AML-193 (cell line): ENCODE measurements around the gene SPDYE2.
"Not testable (repeated sequence)": the region's sequence is repeated elsewhere in the genome, so short reads cannot be mapped to it uniquely, and the experiment has no call there.

Source experiments
- DNase-seq, 2 experiments: peaks; one replicate each; lab custom pipeline; 2025; lab: John Stamatoyannopoulos, UW

The SPDYE2 gene, protein sequence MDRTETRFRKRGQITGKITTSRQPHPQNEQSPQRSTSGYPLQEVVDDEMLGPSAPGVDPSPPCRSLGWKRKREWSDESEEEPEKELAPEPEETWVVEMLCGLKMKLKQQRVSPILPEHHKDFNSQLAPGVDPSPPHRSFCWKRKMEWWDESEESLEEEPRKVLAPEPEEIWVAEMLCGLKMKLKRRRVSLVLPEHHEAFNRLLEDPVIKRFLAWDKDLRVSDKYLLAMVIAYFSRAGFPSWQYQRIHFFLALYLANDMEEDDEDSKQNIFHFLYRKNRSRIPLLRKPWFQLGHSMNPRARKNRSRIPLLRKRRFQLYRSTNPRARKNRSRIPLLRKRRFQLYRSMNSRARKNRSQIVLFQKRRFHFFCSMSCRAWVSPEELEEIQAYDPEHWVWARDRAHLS

DNA sequence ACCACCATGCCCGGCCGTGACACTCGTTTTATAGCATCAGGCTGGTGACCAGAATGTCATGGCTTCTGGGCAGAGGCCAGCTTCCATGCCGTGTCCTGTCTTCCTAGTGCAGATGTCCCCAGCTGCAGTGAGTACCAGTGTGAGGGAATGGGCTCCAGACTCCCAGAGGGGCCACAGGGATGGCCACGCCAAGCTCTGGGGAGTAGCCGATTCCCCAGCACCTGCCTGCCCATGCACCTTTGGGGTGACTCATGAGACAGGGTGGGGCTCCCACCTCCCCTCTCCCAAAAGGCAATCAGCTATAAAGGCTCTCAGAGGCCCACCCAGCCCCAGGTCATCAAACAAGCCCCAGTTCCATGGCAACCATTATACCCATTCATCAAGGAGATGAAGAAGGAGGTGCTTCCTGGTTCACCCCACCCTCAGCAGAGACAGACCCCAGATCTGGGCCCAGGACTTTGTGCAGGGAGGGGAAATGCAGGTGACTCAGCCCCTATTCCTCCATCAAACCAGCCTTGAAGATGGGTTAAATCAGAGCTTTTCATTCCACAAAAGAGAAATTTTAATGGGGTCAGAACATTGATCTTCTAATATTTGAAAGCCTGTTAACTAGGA, at the start of gene SPDYE2:
TSS of gene SPDYE2 (plus strand) at position 419 of the 615 bp plus-strand sequence. CDS start 2,030 bp downstream, outside the sequence.
- not testable (repeated sequence) for DNase-seq

DNA sequence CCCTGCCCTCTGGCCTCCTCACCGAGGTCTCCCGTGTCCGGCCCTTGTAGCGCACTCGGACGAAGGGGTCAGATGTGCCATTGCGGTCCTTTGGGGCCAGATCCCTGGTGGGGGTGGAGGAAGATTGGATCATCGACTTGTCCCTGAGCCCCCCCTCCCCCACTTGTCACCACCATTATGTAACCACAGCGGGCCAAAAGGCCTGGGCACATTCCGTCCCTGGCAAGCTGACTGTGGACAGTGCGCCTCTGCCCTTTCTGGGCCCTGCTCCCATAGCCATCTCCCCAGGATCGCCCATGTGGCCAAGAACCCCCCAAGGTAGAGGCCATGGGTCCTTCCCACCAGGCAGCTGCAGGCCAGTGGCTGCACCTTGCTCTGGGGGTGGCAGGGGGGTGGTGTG, 47.9 kb upstream of the SPDYE2 start:
- DNase-seq = not testable (repeated sequence)

DNA sequence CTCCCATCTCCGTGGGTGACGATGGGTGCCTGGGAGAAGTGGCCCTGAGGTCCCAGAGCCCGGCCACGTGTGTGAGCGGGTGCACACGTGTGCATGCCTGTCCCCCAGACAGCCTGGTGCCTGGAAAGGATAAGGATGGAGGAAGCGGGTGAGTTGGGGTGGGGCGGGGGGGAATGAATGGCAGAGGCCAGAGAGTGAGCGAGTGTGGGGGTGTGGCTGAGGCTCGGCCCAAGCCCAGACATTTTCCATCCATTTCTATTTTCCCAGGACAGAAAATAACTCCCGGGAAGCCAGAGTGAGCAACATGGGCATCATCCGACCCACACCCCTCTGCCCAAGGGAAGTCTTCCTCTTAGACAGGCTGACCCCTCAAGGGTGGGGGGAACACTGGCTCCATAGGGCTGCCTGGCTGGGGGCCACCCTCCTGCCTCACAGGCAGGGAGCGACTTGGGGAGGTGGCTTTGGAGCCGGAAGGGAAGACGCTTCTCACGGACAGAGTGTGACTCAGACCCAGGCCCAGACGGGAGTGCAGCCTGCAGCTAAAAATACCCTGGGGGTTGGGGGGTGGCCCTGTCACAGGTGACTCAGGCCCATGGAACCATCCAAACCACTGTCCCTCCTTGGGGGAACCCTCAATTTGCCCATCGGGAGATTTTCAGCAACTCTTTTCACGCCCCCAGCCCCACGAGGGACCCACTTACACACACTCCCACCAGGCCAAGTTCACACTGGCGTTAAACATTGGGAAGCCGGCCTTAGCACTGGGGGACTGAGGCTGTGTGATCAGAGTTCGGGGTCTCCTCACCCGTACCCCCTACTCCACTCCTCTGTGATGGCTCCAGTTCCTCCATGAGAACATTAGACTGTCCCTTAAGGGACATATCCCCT, 45.5 kb upstream of the SPDYE2 start:
- DNase-seq = not testable (repeated sequence)

DNA sequence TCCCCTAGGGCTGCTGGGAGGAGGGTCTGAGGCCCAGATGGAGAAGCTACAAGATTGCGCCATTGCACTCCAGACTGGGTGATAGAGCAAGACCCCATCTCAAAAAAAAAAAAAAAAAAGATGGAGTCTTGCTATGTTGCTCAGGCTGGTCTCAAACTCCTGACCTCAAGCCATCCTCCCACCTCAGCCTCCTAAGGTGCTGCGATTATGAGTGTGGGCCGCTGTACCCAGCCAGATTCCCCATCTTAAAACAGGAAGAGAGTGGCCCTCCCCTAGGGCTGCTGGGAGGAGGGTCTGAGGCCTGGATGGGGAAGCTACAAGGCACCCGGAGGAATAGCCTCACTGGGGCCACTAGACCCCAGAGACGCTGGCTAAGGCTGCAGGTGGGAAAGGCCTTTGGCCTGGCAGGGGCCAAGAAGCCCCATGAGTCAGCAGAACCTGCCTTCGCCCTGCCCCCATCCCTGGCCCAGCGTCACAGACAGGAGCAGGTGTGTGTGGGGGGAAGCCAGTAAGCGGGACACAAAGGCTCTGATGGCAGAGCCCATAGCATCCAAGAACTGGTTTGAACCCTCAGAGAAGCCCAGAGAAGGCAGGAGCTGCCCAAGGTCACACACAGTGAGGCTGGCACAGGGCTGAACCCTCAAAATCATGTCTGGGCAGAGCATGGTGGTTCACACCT, 43.5 kb upstream of the SPDYE2 start:
- DNase-seq = not testable (repeated sequence)

DNA sequence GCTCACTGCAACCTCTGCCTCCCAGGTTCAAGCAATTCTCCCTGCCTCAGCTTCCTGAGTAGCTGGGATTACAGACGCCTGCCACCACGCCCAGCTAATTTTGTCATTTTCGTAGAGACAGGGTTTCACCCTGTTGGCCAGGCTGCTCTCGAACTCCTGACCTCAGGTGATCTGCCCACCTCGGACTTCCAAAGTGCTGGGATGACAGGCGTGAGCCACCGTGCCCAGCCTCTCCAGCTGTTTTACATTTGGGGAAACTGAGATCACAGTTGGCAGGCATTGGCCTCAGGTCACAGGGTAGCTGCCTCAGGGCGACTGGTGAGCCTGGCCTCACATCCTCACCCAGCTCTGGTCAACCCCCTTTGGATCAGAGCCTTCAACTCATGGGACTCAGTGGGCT, 40.5 kb upstream of the SPDYE2 start:
- not testable (repeated sequence) for DNase-seq

DNA sequence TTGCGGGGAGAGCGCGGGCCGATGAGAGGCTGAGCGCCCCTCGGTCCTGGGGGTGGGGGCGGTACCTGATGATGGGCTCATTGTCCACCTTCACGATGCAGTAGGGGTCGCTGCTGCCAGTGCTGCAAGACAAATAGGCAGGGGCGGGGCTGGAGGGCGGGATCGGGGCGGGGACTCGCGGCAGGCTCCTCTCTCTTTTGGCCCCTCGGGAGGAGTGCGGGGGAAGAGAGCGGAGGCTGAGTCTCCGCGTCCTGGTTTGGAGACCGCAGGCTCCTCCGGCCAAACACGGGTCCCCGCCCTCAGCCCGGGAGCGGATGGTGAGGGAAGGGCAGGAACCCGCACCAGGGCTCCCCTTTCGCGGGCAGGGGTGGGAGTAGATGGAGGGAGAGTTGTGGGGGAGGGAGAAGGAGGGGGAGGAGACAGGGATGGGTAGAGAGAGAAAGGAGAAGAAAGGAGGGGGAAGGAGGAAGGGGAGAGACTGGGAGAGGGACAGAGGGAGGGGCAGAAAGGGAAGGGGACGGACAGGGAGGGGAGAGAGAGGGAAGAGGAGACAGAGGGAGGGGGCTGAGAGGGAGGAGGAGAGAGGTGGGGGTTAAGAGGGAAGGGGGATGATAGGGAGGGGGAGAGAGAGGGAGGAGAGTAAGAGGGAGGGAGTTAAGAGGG, 39.0 kb upstream of the SPDYE2 start:
- DNase-seq = not testable (repeated sequence)

DNA sequence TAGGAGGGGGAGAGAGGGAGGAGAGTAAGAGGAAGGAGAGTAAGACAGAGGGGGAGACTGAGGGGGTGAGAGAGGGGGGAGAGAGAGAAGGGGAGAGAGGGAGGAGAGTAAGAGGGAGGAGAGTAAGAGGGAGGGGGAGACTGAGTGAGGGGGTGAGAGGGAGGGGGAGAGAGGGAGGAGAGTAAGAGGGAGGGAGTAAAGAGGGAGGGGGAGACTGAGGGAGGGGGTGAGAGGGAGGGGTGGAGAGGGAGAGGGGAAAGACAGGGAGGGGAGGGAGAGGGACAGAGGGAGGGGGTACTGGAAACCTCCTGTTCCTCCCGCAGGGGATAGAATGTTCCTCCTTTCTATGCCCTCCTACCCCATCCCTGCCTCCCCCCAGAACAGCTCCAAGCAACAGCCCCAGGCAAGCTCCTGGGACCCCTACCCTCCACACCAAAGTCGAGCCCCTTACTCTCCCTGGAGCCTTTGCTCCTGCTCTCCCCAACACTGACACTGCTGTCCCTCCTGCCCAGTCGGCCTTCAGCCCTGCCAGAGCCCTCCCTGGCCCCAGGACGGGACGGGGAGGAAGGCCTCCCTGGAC, 38.3 kb upstream of the SPDYE2 start:
- DNase-seq = not testable (repeated sequence)

DNA sequence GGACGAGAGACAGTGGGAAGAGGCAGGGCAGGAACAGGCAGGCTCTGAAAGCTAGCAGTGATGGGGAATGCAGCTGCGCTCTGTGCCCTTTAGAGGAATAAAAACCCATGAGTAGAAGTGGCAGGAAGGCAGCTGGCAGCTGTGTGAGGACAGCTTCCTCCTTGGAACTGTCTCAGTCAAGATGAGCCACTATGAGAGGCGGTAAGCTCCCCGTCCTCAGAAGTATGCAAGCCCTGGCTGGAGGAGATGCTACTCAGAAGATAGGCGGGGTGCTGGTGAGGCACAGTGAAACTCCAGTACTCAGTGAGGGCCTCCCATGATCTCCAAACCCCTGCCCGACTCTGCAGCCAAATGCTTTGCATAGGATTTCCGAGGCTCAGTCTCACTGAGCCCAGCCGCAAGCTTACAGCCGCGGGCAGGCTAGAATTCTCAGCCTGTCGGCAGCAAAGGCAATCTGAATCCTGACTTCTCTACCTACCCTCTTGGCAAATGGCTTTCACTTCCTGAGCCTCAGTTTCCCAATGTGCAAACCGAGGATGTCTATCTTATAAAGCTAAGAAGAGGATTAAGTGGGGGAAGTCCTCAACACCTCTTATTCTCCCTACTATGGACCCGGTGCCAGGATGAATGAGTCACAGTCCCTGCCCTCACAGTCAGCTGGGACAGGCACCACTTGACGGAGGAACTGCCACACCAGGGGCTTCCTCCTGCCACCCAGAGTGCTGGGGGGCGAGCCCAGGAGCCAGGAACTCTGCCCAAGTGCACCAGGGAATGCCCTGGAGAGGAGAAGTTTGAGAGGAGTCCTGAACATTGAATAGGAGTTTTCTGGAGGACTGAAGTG, 35.9 kb upstream of the SPDYE2 start:
- DNase-seq = not testable (repeated sequence)

DNA sequence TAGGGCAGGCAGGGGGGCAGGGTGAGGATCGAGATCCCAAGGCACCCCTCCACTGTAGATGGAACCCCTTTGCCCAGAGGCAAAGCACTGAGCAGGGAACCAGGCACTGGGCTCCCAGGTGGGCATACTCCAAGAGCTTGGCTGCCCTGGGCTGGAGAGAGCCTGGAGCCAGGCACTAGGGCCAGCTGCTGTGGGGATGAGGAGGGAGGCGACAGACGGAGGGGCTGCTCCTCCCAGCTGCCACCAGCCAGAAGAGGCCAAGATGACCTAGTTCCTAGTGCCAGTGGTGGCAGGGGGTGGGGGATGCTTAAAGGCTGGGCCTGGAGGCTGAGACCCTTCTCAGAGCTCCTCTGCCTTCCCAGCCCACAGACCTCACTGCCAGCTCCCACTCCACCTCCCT, 35.1 kb upstream of the SPDYE2 start:
- DNase-seq = not testable (repeated sequence)

DNA sequence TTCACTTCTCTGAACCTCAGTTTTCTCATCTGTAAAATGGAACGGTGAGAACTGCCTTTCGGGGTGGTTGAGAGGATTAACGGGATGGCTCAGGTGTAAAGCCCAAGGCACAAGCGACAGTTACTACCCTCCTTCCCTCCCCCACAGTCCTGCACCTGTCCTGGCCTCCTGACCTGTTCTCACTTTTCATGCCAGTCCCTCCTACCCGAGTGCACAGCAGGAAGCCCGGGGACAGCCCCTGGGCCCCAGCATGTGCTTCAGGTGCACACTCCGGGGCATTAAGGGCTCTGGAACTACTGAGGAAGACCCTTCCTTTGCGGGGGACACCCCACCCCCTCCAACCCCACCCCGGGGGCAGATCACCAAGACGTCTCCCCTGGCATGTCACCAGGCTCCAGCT, 34.1 kb upstream of the SPDYE2 start:
- DNase-seq = not testable (repeated sequence)

DNA sequence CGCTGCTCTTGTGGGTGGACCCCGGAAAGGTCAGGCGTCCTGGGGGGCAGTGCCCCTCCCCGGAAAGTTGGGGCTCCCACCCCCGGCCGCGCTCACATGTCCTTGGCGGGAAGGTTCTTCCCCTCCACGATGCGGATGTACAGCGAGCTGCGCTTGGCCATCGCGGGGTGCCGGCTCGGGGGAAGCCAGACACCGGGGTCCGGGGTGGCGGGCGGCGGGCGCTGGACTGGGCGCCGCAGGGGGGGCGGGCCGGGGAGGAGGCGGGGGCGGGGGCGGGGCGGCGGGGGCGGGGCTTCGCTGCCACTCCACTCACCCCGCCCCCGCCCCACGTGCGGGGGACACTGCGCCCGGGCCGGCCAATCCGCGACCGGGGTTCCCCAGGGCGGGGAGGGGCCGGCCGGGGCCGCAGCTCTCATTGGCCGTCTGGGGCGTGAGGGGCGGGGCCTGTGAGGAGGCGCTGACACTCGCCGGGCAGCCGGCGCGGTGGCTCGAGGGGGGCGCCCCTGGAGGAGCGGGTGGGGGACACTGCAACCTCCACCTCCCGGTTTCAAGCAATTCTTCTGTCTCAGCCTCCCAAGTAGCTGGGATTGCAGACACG, 33.4 kb upstream of the SPDYE2 start, which contains the start of gene RASA4B:
TSS of gene RASA4B (minus strand) at position 228 of the 598 bp plus-strand sequence. CDS start at position 161, 67 bp downstream.
- not testable (repeated sequence) for DNase-seq

DNA sequence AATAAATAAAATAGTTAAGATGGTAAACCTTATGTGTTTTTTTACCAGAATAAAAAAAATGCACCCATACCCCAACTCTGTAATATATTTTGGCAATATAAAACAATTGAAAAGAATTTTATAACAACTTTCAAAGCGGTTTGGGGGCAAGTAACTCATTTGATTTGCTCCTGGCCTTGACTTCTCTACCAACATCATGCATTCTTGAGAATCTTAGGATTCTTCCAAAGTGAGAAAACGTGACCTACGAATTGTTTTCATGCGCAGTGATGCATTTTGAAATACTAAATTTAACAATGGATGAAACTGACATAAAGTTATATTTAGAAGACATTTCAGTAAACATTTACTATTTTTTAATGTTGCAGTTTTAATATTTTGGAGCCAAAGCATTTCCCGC, 30.2 kb upstream of the SPDYE2 start:
- DNase-seq = not testable (repeated sequence)

DNA sequence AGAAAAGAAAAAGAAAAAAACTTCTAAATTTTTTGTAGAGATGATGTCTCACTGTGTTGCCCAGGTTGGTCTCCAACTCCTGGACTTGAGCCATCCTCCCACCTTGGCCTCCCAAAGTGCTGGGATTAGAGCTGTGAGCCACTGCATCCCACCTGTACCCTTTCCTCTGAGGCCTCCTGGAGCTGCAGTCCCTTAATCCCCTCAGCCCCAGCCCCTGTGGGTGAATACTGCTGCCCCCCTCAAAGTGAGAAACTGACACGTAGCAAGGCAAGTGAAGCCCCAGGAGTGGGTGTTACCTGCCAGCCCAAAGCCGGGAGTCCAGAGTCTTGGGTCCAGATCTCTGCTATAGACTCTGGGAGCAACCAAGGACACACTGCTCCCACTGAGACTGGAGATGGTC, 26.2 kb upstream of the SPDYE2 start:
- not testable (repeated sequence) for DNase-seq

DNA sequence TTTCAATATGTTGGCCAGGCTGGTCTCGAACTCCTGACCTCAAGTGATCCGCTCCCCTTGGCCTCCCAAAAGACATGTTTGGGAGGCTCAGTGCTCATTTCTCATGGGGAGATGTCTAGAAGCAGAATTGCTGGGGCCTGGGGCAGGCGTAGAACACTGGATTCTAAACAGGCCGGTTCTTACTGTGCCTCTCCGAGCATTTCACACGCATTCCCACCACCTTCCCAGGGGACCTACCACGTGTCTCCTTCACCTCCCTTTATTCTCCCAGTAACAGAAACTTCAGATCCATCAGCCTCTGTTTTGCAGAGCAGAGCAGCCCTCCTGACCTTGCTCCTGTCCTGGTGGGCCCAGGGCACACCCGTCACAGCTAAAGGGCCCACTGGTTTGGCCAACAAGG, 23.8 kb upstream of the SPDYE2 start:
- not testable (repeated sequence) for DNase-seq

DNA sequence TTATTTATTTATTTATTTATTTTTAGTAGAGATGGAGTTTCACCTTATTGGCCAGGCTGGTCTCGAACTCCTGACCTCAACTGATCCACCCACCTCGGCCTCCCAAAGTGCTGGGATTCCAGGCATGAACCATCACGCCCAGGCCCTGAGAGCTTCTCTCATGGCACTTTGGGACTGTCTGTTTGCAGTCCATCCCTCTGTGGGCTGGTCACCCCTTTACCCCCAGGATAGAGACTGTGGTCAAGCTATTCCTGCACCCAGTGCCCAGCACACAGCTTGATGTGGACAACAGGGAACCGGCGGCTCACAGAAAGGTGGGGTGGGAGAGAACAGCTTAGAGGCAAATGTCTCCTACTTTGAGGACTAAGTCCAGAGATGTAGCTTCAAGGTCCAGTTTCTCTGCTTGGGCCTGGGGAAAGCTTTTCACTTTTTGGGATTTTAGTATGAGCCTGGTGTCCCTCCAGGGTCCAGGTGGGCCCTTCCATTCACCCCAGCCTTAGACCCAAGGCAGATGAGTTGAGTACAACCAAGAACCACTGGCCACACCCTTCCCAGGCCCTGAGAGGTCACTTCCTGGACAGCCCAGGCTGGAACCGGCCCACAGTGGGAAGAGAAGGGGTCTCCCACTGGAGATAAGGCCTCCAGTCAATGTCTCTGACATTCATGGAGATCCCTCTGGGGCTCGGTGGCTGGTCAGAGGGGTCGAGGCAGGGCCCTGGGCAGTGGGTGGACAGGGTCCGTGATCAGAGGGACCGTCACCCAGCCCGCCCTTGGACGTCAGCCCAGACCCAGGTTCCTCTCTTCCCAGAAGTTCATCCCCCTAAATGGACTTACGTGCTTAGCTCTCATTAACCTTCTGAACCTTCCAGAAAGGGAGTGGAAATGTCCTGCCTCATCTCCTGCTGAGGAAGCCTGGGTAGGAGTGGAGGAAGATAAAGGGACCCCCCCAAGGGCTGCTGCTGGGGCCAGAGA, 22.9 kb upstream of the SPDYE2 start:
- not testable (repeated sequence) for DNase-seq

DNA sequence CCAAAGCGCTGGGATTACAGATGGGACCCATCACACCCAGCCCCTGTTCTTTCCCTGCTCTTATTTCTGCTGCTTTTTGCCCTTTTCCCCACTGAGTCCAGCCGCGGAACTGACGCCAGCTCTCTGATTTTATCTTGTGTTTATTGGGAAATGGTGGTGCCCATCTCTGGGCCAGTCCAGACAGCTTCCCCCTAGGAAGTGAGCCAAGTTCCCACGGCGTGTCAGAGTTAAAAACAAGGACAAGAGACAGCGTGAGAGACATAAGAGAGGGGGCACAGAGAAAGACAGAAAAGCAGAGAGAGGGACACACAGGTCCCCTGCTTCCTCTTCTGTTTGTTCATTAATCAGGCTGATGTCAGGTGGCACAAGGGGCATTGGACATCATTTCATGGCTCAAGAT, 19.4 kb upstream of the SPDYE2 start:
- DNase-seq = not testable (repeated sequence)

DNA sequence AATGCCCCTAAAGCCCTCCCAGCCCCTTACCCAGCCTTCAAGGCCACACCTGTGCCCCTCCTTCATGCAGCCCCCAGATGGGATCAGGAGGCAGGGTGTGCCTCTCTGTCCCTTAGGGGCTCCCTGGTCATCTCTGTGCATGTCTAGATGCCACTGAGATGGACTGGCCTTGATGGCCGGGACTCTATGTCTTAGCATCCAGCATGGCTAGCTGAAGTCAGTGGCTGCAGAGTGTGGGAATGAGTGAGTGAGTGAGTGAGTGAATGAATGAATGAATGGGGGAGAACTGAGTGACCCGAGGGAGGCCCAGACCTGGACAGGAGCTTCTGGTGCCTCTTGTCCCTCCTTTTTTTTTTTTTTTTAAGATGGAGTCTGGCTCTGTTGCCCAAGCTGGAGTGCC, 18.9 kb upstream of the SPDYE2 start:
- DNase-seq = not testable (repeated sequence)

DNA sequence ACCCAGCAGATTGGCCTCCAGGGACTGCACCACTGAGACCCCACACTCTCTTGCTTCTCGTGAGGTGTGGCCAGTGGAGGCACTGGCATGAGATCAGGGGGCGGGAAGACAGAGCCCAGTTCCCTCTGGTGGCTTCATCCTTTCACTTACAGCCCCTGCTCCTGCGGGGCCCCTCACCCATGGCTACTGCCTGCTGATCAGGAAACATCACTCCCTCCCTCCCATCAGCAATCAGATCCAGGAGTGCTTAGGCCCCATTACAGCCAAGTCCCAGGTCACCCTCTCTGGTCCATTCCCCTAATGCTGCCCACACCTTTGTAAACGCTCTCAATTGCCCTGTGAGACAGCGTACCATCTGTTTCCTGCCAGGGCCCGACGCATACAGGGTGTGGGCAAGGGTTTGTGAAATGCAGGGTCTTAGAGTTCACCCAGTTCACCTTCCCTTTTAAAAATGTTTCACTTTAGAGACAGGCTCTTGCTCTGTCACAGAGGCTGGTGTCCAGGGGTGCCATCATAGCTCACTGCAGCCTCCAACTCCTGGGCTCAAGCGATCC, 15.9 kb upstream of the SPDYE2 start:
- not testable (repeated sequence) for DNase-seq
